GM23338 (cell line): ENCODE measurements around the gene DGKG. TPM values are rescaled to one million over a fixed set of nuclear protein-coding genes. Genes with fewer than 3 reads are reported as not detected.

ENCODE experiments used
- ATAC-seq: fragments of 200-7000 bp; cut with Tn5 transposase; 3 replicates; pipeline ENCODE4 v1.9.1; 2020
- DNase-seq: peaks from one replicate; pipeline ENCODE4 v3.0.0-alpha.2; 2015; ENCODE audit warnings: low spot score
- H2AFZ ChIP-seq: fragments of 200-600 bp; sonication (generic); 2 replicates; pipeline ENCODE4 v1.8.0; 2016; ENCODE audit warnings: antibody characterized with exemption, mild to moderate bottlenecking, moderate library complexity
- H3F3A ChIP-seq: fragments of 200-600 bp; sonication (generic); replicated peaks from 2 replicates; pipeline ENCODE4 v1.8.0; 2017; ENCODE audit warnings: antibody characterized with exemption, mixed run types, low read depth
- H3K27ac ChIP-seq: fragments of 200-600 bp; sonication (generic); 2 replicates; pipeline ENCODE4 v1.6.1; 2016; ENCODE audit warnings: low read depth
- H3K27me3 ChIP-seq: fragments of 200-600 bp; sonication (generic); 2 replicates; pipeline ENCODE4 v1.8.0; 2016; ENCODE audit warnings: mild to moderate bottlenecking, mixed run types, moderate library complexity; ENCODE audit not compliant: insufficient read depth
- H3K36me3 ChIP-seq: fragments of 200-600 bp; sonication (generic); 2 replicates; pipeline ENCODE4 v1.8.0; 2016; ENCODE audit warnings: mild to moderate bottlenecking; ENCODE audit not compliant: insufficient read depth
- H3K4me1 ChIP-seq: fragments of 200-600 bp; sonication (generic); 2 replicates; pipeline ENCODE4 v1.8.0; 2016; ENCODE audit warnings: mild to moderate bottlenecking, moderate library complexity; ENCODE audit not compliant: insufficient read depth
- H3K4me2 ChIP-seq: fragments of 200-600 bp; sonication (generic); 2 replicates; pipeline ENCODE4 v1.7.1; 2017; ENCODE audit warnings: mixed run types
- H3K4me3 ChIP-seq: fragments of 200-600 bp; sonication (generic); 2 replicates; pipeline ENCODE4 v1.6.1; 2016; ENCODE audit warnings: mixed run types
- H3K79me2 ChIP-seq: fragments of 200-600 bp; sonication (generic); replicated peaks from 2 replicates; pipeline ENCODE4 v1.8.0; 2017; ENCODE audit warnings: mild to moderate bottlenecking; ENCODE audit not compliant: insufficient read depth
- H3K9me2 ChIP-seq: fragments of 200-600 bp; sonication (generic); 2 replicates; pipeline ENCODE4 v1.8.0; 2017; ENCODE audit not compliant: insufficient read depth
- H4K20me1 ChIP-seq: fragments of 200-600 bp; sonication (generic); replicated peaks from 2 replicates; pipeline ENCODE4 v1.8.0; 2017; ENCODE audit warnings: mild to moderate bottlenecking; ENCODE audit not compliant: insufficient read depth
- H3K27ac Mint-ChIP-seq: 2 replicates; pipeline ENCODE4 v1.8.0; 2020; ENCODE audit warnings: inconsistent platforms, mild to moderate bottlenecking, moderate library complexity, mixed read lengths
- H3K27me3 Mint-ChIP-seq: 3 replicates; pipeline ENCODE4 v1.8.0; 2022; ENCODE audit warnings: low read depth, mild to moderate bottlenecking, moderate library complexity, mixed read lengths, inconsistent platforms; ENCODE audit not compliant: insufficient read depth, poor library complexity
- H3K36me3 Mint-ChIP-seq: 3 replicates; pipeline ENCODE4 v1.8.0; 2021; ENCODE audit warnings: low read depth, mild to moderate bottlenecking, inconsistent platforms, moderate library complexity, mixed read lengths
- H3K4me1 Mint-ChIP-seq: 3 replicates; pipeline ENCODE4 v1.8.0; 2020; ENCODE audit warnings: mild to moderate bottlenecking, inconsistent platforms, mixed read lengths
- H3K4me3 Mint-ChIP-seq: 3 replicates; pipeline ENCODE4 v1.8.0; 2021; ENCODE audit warnings: moderate library complexity, mild to moderate bottlenecking, inconsistent platforms, mixed read lengths
- H3K9me3 Mint-ChIP-seq: 3 replicates; pipeline ENCODE4 v1.8.0; 2020; ENCODE audit warnings: moderate library complexity, mild to moderate bottlenecking, inconsistent platforms, mixed read lengths
- EZH2phosphoT487 ChIP-seq: fragments of 200-600 bp; sonication (generic); IDR thresholded peaks from one replicate; pipeline ENCODE4 v1.8.1; 2018; ENCODE audit warnings: antibody characterized with exemption; ENCODE audit not compliant: unreplicated experiment
- NANOG ChIP-seq: IDR thresholded peaks from 2 replicates; pipeline ENCODE4 v1.6.1; 2016; ENCODE audit warnings: antibody characterized with exemption, borderline replicate concordance
- POLR2AphosphoS5 ChIP-seq: IDR thresholded peaks from 2 replicates; pipeline ENCODE4 v1.6.1; 2016; ENCODE audit warnings: antibody characterized with exemption, low read depth
- ZNF114 ChIP-seq: fragments of 250-450 bp; sonication (Bioruptor Pico); IDR thresholded peaks from 2 replicates; pipeline ENCODE4 v1.5.0; 2020; ENCODE audit warnings: mild to moderate bottlenecking, moderate library complexity
- polyA plus RNA-seq: library from polyadenylated mRNA; unstranded; fragments of >200 nt; fragmentation: Nextera tagmentation; extraction: Ambion mirVana; gene quantifications from 2 replicates; pipeline ENCODE4 v1.2.1, GENCODE V29; 2016
- total RNA-seq: library from RNA; depleted of rRNA; stranded (reverse); fragments of >200 nt; shearing (Covaris generic); gene quantifications from 2 replicates; pipeline ENCODE4 v1.2.3, GENCODE V29; 2014
- TF ChIP-seq, protein P1 (sequence below): fragments of 250-450 bp; sonication (Bioruptor Pico); IDR thresholded peaks from 2 replicates; pipeline ENCODE4 v1.5.0; 2020; ENCODE audit warnings: mild to moderate bottlenecking, moderate library complexity
- TF ChIP-seq, protein P2 (sequence below), 2 experiments: fragments of 200-600 bp in 1 of 2; sonication (generic) in 1 of 2; conservative IDR thresholded peaks; 2 replicates each; pipeline versions ENCODE4 v1.5.1 to v1.6.1; 2016 to 2017; ENCODE audit warnings: antibody characterized with exemption in 2 of 2, low read depth in 2 of 2, mild to moderate bottlenecking in 2 of 2, moderate library complexity in 1 of 2
- TF ChIP-seq, protein P3 (sequence below): IDR thresholded peaks from 2 replicates; pipeline ENCODE4 v1.6.1; 2016; ENCODE audit warnings: antibody characterized with exemption

DGKG gene
- total and polyA plus RNA-seq, 2 experiments from 2014 or later = 0.14 to 0.31 TPM

DNA sequence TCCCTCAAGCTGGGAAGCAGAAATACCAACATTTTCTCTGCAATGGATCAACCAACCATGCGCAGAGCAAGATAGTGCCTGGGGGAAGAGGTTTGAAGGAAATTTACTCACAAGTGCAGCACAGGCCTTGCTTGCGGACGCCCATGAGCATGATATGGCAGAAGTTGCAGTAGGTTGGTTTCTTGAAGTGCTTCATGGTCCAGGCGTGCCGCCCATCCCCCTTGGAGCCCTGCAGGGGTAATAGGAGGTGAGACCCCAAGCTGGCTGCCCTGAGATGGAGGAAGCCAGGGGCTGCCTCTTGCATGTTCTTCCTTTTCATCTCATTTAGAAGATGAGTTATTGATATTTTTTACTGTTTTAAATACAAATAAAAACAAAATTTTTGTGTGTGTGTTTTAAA lies 86.6 kb downstream of the DGKG start (continued):
- TF ChIP-seq, protein P1, sequence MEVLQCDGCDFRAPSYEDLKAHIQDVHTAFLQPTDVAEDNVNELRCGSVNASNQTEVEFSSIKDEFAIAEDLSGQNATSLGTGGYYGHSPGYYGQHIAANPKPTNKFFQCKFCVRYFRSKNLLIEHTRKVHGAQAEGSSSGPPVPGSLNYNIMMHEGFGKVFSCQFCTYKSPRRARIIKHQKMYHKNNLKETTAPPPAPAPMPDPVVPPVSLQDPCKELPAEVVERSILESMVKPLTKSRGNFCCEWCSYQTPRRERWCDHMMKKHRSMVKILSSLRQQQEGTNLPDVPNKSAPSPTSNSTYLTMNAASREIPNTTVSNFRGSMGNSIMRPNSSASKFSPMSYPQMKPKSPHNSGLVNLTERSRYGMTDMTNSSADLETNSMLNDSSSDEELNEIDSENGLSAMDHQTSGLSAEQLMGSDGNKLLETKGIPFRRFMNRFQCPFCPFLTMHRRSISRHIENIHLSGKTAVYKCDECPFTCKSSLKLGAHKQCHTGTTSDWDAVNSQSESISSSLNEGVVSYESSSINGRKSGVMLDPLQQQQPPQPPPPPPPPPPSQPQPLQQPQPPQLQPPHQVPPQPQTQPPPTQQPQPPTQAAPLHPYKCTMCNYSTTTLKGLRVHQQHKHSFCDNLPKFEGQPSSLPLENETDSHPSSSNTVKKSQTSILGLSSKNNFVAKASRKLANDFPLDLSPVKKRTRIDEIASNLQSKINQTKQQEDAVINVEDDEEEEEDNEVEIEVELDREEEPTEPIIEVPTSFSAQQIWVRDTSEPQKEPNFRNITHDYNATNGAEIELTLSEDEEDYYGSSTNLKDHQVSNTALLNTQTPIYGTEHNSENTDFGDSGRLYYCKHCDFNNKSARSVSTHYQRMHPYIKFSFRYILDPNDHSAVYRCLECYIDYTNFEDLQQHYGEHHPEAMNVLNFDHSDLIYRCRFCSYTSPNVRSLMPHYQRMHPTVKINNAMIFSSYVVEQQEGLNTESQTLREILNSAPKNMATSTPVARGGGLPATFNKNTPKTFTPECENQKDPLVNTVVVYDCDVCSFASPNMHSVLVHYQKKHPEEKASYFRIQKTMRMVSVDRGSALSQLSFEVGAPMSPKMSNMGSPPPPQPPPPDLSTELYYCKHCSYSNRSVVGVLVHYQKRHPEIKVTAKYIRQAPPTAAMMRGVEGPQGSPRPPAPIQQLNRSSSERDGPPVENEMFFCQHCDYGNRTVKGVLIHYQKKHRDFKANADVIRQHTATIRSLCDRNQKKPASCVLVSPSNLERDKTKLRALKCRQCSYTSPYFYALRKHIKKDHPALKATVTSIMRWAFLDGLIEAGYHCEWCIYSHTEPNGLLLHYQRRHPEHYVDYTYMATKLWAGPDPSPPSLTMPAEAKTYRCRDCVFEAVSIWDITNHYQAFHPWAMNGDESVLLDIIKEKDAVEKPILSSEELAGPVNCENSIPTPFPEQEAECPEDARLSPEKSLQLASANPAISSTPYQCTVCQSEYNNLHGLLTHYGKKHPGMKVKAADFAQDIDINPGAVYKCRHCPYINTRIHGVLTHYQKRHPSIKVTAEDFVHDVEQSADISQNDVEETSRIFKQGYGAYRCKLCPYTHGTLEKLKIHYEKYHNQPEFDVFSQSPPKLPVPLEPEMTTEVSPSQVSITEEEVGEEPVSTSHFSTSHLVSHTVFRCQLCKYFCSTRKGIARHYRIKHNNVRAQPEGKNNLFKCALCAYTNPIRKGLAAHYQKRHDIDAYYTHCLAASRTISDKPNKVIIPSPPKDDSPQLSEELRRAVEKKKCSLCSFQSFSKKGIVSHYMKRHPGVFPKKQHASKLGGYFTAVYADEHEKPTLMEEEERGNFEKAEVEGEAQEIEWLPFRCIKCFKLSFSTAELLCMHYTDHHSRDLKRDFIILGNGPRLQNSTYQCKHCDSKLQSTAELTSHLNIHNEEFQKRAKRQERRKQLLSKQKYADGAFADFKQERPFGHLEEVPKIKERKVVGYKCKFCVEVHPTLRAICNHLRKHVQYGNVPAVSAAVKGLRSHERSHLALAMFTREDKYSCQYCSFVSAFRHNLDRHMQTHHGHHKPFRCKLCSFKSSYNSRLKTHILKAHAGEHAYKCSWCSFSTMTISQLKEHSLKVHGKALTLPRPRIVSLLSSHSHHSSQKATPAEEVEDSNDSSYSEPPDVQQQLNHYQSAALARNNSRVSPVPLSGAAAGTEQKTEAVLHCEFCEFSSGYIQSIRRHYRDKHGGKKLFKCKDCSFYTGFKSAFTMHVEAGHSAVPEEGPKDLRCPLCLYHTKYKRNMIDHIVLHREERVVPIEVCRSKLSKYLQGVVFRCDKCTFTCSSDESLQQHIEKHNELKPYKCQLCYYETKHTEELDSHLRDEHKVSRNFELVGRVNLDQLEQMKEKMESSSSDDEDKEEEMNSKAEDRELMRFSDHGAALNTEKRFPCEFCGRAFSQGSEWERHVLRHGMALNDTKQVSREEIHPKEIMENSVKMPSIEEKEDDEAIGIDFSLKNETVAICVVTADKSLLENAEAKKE (CRISPR knock-in tag) = no peak
- no peak for TF ChIP-seq ZNF114 (CRISPR knock-in tag)
- TF ChIP-seq, protein P2, sequence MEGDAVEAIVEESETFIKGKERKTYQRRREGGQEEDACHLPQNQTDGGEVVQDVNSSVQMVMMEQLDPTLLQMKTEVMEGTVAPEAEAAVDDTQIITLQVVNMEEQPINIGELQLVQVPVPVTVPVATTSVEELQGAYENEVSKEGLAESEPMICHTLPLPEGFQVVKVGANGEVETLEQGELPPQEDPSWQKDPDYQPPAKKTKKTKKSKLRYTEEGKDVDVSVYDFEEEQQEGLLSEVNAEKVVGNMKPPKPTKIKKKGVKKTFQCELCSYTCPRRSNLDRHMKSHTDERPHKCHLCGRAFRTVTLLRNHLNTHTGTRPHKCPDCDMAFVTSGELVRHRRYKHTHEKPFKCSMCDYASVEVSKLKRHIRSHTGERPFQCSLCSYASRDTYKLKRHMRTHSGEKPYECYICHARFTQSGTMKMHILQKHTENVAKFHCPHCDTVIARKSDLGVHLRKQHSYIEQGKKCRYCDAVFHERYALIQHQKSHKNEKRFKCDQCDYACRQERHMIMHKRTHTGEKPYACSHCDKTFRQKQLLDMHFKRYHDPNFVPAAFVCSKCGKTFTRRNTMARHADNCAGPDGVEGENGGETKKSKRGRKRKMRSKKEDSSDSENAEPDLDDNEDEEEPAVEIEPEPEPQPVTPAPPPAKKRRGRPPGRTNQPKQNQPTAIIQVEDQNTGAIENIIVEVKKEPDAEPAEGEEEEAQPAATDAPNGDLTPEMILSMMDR (conservative IDR thresholded peaks at IDR 0.05; ENCODE audit: low read depth in 2 of 2) = no peak
- no peak for TF ChIP-seq NANOG
- no peak for TF ChIP-seq POLR2AphosphoS5
- TF ChIP-seq, protein P3, sequence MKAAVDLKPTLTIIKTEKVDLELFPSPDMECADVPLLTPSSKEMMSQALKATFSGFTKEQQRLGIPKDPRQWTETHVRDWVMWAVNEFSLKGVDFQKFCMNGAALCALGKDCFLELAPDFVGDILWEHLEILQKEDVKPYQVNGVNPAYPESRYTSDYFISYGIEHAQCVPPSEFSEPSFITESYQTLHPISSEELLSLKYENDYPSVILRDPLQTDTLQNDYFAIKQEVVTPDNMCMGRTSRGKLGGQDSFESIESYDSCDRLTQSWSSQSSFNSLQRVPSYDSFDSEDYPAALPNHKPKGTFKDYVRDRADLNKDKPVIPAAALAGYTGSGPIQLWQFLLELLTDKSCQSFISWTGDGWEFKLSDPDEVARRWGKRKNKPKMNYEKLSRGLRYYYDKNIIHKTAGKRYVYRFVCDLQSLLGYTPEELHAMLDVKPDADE = no peak
- no peak for TF ChIP-seq EZH2phosphoT487

DNA sequence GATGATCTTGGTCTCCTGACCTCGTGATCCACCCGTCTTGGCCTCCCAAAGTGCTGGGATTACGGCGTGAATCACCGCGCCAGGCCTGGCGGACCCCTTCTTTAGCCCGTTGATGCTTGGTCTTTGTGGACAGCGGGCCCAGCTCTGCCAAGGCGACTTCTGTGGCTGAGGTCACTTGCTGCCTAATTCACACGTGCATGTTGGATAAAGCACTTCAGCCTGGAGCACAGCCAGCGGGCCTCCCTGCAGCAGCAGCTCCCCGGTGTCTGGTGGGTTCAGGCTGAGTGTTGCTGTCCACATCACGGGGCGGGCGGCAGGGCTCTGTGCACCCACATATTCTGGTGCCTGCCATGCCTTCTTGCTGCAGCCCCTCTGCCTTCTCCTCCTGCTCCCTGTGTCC lies 88.4 kb downstream of the DGKG start:
- no peak for ATAC-seq
- no peaks in the 10 kb centered on the region for H3K27me3 ChIP-seq
- Mint-ChIP-seq H3K27ac (no peak overlapping the region), H3K4me1 (peaks cover 7% of the 10 kb centered on the region; the same call in 2 of the 3 replicates), H3K27me3 (peaks cover 4% of the 10 kb centered on the region), H3K36me3 (no peaks in the 10 kb centered on the region), H3K9me3 (no peaks in the 10 kb centered on the region), H3K4me3 (no peak overlapping the region)
- no peaks in the 10 kb centered on the region for H3K36me3 ChIP-seq
- H3K79me2 ChIP-seq = no peaks in the 10 kb centered on the region
- H2AFZ ChIP-seq = no peak overlapping the region
- no peak overlapping the region for H3K27ac ChIP-seq
- H3F3A ChIP-seq = no peaks in the 10 kb centered on the region
- H4K20me1 ChIP-seq = no peaks in the 10 kb centered on the region
- no peaks in the 10 kb centered on the region for H3K9me2 ChIP-seq
- H3K4me2 ChIP-seq = no peak overlapping the region
- H3K4me1 ChIP-seq = no peaks in the 10 kb centered on the region
- H3K4me3 ChIP-seq = no peak overlapping the region
- DNase-seq = no peak
- TF ChIP-seq, protein P1 (CRISPR knock-in tag) = no peak
